HG03139 (cell line): ENCODE measurements around the gene TMEM87A.

Source experiments
- ATAC-seq: cut with Tn5 transposase; IDR thresholded peaks from one replicate; pipeline ENCODE4 v1.9.1; 2021; ENCODE audit not compliant: unreplicated experiment

The TMEM87A gene

DNA sequence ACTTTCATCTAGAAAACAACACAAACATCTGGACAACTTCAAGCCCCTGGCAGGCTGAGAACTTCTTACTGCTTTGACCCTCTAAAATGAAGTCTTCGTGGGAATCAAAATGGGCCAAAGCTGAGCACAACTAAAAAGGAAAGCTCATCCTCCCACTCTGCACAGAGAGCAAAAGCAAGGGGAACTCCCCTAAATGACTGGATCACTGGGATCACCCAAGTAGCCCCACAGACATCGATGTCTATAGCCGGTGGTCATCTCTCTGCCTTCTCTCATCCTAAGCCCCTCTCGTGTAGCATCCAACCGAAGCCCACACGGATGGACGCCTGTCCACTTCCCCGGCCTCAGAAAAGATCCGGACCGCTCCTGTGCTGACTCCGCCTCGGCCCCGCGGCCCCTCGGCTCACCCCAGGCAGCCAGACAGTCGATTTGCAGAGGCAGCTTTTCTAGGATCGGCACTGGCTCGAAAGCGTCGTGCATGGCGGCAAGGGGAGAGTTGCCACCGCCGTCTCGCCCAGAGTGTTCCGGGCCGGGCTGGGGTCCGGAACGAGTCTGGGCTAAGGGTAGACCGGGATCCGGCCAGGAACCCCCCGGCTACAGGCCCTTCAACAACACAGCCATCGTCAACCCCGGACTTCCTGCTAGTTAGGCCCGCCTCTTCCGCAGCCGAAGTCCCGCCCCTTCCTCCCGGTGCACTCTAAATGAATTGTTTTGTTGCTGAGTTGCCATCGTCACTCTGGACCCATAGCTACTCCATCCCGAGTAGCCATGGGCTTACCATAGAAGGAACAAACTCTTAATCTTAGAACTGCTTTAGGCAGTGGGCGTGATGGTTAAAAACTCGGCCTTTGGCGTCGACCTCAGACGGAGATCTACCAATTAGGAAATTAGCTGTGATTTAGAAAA lies 65.3 kb downstream of the TMEM87A start, which contains the start of gene VPS39:
Gene VPS39, minus strand, starts transcription at position 631 of the 906 bp plus-strand sequence. Its CDS starts 151 bp downstream, at position 480.
- ATAC-seq: peak; percentile 77

DNA sequence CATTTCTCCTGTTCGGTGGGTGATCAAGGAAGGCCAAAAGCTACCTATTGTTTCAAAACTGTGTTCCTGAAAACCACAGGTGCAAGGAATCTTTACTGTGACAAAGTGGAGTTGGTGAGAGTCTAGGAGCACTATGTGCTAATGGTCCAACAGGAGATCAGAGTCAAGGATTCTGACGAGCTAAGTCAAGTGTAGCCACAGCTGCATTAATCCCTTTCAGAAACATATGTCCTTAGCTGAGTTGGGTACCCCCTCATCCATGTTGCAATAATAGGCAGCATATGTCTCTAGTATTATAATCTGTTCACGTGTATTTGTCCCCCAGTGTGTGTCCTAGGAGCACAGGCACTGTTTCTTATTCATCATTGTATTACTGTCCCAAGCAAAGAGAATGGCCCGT lies 66.8 kb downstream of the TMEM87A start:
- no peak for ATAC-seq

DNA sequence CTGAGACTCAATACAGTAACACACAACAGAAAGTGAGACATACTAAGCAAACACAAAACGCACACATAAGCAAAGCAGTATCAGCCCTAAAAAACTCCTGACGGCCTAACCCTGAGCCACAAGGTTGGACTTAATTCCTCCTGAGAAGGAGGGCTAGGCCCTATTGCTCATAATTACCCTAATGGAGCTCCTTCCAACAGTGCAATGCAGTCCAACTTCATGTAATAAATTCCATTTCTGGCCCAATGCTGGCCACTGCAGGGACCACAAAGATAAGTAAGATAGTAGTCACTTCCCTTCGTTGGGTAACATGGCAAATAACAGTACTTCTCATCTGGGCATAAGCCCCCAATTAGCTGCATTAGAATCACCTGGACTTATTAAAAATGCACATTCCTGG lies 69.3 kb downstream of the TMEM87A start:
- ATAC-seq: no peak

DNA sequence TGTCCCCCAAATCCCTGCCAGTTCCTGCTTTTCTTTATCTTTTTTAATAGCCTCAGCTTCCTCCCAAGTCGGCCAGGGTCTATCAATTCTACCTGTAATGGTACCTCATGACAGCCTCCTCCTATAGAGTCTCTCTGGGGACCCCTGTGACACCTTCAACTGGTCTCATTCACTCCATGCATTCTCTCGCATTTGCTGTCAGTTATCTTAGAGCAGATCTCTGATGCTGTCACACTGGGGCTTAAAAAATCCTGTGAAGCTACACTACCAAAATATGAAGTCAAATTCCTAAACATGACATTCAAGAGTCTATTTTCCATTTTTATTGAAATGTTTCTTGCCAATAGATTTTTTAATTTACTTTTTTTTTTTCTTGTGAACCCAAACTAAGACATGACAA lies 70.6 kb downstream of the TMEM87A start:
- no peak for ATAC-seq

DNA sequence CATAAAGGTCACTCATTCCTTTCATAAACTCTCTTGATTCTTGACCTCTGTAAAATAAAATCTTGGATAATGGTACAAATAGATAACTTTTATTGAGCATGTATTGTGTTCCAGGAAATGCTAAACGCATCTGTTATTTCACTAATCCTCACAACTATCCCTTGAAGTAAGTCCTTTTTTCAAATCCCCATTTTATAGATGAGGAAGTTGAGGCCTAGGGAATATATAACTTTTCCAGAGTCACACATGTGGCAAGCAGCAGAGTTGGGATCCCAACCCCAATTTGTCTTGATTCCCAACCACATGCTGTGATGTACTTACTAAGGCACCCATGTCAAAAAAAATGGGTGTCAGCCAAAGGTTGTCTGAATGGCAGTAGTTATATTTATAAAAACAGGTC lies 71.4 kb downstream of the TMEM87A start:
- no peak for ATAC-seq

GRCh38 chr15:42199126-42199525 lies 74.1 kb downstream of the TMEM87A start:
- no peak for ATAC-seq

DNA sequence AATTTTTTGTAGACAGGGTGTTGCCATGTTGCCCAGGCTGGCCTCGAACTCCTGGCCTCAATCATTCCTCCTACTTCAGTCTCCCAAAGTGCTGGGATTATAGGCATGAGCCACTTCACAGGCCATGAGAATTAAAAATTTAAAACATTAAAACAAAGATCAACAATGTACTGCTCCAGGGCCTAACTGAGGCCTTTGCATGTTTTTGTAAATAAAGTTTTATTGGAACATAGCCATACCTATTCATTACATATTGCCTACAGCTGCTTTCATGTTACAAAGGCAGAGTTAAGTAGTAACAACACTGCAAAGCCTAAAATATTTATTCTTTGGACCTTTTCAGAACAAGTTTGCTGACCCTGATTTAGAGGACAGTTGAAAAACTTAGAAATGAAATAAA lies 74.7 kb downstream of the TMEM87A start:
- no peak for ATAC-seq

DNA sequence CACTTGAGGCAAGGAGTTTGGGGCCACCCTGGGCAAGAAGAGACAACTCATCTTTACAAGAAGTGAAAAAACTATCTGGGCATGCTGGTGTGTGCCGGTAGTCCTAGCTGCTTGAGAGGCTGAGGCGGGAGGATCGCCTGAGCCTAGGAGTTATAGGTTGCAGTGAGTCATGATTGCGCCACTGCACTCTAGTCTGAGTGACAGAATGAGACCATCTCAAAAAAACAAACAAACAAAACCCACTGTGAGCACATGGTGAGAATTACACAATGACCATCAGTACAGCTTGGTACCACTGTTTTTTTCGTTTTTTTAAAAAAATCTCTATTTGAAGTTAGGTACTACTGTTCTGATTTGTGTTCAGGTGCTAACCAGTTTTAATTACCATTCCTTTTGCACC lies 78.7 kb downstream of the TMEM87A start:
- no peak for ATAC-seq

DNA sequence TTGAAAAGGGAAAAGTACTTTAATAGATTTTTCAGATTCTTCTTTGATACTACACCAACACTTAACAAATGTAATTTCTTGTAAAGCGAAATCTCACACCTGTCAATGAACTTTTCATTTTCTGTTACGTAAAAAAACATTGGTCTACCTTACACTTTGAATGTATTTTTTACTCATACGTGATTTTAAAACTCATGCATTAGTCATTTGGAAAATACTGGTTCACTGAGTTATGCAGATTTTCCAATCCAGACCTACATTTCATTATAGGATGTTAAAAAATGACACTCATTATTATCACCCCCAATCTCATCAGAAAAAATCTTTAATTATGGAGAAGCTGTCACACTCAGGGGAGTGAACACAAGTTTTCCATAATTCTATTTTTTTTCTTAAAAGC lies 79.8 kb downstream of the TMEM87A start:
- no peak for ATAC-seq

- no peak for ATAC-seq
Observed at GRCh38 chr15:42191610-42192346, 81.5 kb downstream of the TMEM87A start.

DNA sequence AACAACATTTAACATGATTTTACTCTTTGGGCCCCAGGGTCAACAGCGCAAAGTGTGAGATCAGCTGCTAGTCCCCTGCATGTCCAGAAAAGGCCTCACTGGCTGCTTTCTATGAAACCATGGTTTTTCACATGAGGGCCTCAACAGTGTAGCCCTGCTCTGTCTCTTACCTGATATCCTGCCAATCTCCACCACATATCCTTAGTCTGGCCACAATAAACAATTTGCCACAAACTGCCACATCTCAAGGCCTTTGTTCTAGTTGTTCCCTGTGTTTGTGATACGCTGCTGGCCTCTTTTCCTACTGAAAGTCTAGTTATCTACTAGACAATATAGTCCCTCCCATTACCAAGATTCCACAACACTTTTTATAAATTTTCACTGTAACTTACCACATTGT lies 82.9 kb downstream of the TMEM87A start:
- no peak for ATAC-seq

- no peak for ATAC-seq
Observed at GRCh38 chr15:42185801-42186200, 87.4 kb downstream of the TMEM87A start.

DNA sequence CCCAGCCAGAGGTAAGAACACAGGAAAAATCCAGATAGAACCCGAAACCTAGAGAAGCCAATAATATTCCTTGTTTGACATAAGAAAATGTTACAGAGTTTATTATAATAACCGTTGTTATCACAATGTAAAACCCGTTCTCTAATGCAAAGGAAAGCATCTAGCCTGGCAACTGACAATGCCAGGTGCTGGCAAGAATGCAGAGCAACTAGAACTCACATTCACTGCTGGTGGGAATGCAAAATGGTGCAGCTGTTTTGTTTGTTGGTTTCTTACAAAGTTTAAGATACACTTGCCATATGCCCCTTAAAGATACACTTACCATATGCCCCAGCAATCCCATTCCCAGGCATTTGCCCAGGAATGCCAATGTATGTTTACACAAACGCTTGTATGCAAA lies 88.5 kb downstream of the TMEM87A start:
- no peak for ATAC-seq

GRCh38 chr15:42184296-42184695 lies 88.9 kb downstream of the TMEM87A start:
- no peak for ATAC-seq

GRCh38 chr15:42182961-42183360 lies 90.3 kb downstream of the TMEM87A start:
- no peak for ATAC-seq

DNA sequence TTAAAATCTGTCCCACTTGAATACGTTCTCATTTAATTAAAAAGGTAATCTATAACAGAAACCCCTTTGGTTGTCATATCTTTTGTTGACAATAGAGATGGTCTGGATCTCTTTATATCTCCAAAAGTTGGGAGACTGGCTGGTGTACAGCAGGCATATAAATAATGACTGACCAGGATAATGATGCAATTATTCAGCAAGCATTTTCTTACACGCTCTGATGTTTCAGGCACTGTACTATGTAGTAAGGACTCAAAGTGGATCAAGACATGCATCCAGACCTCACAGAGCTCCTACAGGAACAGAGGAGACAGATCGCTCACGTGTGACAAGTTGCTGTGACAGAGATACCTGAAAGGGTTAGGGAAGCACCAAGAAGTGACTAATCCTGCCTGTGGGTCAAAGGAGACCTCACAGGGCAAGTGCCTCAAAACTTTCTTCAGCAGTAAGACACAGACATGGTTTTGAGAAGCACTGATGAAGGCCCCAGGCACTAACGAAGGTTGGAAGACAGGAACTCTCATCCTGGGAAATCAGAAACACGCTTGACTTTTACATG lies 90.8 kb downstream of the TMEM87A start:
- ATAC-seq: no peak

DNA sequence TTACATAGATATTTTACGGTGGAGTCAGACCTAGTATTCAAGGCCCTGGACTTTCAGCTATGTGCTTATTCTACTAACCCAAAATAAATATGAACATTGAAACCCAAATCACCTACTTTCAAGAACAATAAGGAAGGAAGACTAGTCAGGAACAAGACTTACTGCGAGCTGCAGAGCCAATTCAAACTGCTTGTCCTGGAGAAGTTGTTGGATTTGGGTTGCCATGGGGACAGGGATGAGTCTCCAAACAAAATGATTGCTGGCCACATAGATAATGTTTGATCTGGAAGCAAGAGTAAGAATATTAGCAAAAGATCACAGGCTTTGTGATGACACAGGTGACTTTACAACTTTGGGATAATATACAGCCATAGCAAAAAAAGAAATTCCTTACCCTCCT lies 95.2 kb downstream of the TMEM87A start:
- no peak for ATAC-seq

DNA sequence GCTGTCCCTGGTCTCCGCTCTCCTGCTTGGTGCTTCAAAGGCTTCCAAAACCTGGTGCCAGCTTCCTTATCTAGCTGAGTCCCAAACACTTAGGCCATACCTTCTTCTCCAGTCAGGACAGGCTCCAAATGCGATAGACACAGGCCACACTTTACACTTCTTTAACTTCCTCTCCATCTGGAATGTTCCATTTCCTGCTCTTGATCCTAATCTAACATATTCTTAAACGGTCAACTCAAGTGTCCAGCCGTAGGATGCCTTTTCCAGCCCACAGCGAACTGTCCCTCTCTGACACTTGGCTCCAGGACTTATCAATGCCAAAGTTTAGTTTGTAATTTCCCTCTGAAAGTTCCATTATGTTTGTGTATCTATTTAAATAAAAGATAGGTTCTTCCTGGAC lies 97.6 kb downstream of the TMEM87A start:
- no peak for ATAC-seq

GRCh38 chr15:42172475-42172874 lies 100.8 kb downstream of the TMEM87A start:
- no peak for ATAC-seq

- no peak for ATAC-seq
Observed at GRCh38 chr15:42171795-42172194, 101.4 kb downstream of the TMEM87A start.

- ATAC-seq: no peak
Observed at GRCh38 chr15:42171122-42171521, 102.1 kb downstream of the TMEM87A start.
